Activated CD4-positive, alpha-beta T cell treated with anti-CD3 and anti-CD28 coated beads for 24 hours (primary cell): ENCODE data around the gene UBTD2.
"Not testable (repeated sequence)": the region's sequence is repeated elsewhere in the genome, so short reads cannot be mapped to it uniquely, and the experiment has no call there.

Source experiments
- DNase-seq, 2 donors: peaks; one replicate each; pipeline ENCODE4 v3.0.0-alpha.2; 2020; ENCODE audit warnings: low read depth in 2 of 2

The UBTD2 gene

DNA sequence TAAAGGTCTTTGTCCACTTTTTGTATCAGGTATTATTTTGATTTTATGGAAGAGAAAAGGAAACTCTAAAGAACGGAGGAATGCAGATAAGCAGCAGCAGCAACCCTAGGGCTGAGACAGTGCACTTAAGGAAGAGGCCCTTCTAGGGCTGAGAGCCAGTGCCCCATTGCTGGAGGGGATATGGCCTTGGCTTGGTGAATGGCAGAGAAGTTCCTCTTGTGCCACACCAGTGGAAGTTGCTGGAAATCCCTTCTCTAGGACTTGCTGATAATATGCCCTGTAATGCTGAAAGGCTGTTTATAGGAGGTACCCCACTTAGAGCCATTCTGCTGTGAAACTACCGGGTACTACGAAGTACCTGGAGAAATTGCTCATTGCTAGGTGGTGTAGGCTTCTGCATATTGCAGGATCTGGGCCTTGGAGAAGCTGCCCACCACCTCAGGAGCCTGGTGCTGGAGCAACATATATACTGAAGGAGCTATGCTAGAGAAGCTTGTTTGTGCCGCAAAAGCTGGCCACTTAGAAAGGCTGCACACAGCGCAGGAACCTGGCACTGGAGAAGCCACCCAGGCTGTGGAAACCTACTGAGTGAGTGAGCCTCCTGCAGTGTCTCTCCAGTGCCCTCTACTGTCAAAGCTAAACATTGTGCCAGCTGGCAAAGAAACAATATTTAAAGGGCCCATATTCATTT, 9.6 kb upstream of the UBTD2 start:
- DNase-seq = peak; percentile 41 to 43

- not testable (repeated sequence) for DNase-seq
Observed at GRCh38 chr5:172291837-172292236, 8.3 kb upstream of the UBTD2 start.

DNA sequence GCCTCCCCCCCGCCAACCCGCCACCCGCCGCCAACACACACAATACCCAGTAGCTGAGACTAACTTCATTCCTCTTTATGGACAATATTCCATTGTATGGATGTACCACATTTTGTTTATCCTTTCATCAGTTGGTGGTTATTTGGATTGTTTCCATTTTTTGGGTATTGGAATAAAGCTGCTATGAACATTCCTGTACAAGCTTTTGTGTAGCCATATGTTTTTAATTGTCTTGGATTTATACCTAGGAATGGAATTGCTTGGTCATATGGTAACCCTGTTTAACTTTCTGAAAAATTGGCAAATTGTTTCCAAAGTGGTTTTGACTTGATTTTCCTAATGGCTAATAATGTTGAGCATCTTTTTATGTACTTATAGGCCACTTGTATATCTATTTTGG, 4.9 kb upstream of the UBTD2 start:
- DNase-seq = no peak

DNA sequence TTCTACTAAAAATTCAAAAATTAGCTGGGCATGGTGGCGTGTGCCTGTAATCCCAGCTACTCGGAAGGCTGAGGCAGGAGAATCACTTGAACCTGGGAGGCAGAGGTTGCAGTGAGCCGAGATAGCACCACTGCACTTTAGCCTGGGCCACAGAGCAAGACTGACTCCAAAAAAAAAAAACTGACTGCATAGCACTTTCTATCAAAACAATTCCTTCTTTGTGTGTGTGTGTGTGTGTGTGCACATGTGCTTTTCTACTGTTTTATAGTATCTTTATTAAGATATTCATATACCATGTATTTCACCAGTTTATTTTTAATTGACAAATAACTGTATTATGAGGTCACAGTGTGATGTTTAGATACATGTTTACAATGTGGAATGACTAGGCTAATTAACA, 3.6 kb upstream of the UBTD2 start:
- not testable (repeated sequence) for DNase-seq

- DNase-seq = no peak
Observed at GRCh38 chr5:172285226-172286143, 1.9 kb upstream of the UBTD2 start.

GRCh38 chr5:172284611-172284980, 1.0 kb upstream of the UBTD2 start:
- no peak for DNase-seq

DNA sequence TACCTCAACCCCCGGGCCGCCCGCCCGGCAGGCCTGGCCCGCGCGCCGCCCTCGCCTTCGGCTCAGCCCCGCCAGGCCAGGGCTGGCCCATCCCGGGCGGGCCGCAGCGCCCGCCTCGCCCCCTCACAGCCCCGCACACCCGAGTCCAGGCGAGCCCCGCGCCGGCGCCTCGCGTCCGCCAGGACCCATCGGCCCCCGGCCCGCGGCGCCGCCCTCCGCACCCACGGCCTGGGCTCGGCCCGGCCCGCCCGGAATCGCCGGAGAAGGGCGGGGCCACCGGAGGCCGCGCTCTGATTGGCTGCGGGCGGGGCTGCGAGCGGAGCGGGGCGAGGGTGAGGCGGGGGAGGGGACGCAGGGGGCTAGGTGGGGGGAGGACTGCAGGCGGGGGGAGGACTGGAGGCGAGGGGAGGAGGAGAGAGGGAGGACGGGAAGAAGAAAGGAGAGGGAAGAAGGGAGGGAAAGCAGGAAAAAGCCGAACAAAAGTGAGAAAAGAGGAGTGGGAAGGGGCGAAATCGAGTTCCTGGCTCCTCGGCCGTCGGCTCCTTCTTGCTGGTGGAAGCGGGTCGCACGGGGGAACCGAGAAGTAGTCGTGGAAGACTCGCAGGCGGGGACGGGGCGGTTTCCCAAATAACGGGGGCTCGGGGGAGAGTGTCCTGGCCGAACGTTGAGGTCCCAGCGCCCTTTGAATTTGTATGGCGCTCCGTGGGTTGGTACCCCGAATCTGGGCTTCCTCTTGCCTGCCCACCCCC, 472 bp upstream of the UBTD2 start:
- peak; percentile 67 to 70 for DNase-seq

DNA sequence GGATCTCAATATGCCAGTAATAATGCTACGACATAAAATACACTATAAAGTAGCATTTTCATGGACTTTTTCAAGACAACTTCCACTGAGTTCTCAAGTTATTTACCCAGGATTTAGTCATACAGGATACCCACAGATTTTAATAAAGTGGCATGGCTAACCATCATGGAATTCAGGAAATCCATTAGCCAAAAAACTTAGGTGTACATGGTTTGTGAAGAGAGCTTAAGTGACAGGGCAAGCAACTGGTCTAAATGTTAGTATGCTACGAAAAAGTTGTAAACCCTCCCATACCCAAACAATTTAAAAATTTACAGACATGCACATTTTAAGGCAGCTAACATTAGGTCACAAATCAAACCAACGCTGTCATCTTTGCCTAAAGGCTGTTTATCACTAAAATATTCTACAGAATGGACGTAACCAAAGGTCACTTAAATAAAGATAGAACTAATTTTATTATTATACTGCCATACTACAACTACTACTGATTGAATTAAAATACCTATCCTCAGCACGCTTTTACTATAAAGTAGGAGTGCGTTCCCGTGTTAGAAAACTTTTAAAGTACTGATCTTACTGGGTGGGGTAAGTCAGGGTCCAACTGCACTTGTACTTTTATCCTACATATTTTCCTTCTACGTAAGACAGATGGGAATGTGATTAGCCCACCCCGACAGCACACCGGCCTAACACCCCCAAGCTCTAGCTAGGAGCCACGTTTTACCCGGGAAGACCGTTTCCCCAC, 1.1 kb downstream of the UBTD2 start:
- DNase-seq = no peak

DNA sequence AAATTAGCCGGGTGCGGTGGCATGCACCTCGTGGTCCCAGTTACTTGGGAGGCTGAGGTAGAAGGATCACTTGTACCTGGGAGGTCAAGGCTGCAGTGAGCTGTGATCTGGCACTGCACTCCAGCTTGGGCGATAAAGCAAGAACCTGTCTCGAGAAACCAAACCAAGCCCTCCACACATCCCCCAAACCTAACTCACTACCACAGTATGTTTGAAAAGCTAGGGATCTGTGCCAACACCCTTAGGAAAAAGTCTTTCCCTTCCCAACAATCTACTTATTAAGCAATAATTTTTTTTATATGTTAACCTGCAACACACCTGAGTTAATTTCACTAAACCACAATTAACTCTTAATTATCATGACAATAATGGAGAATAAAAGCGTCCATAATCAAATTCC, 2.2 kb downstream of the UBTD2 start:
- no peak for DNase-seq

DNA sequence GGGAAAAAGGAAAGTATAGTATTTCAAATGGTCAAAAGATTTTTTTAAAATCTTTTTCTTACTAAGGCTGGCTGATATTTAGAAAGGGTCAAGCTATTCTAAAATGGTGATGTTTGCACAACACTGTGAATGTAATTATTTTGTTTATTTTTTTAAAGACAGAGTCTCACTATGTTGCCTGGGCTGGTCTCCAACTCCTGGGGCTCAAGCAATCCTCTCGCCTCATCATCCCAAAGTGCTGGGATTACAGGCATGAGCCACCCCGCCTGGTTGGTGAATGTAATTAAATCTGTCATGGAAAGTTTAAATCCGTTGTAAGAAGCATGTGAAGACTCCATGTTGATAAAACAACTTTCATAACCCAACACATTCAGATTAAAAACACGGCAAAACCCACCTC, 2.6 kb downstream of the UBTD2 start:
- DNase-seq = no peak

DNA sequence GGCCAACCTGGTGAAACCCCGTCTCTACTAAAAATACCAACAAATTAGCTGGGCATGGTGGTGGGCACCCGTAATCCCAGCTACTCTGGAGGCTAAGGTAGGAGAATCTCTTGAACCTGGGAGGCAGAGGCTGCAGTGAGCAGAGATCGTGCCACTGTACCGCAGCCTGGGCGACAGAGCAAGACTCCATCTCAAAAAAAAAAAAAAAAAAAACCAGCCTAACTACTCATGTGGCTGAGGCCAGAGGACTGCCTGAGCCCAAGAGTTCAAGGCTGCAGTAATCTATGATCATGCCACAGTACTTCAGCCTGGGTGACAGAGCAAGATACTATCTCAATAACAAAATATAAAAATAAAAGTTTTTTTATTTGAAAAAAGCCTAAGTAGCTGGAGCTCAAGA, 3.2 kb downstream of the UBTD2 start:
- no peak for DNase-seq

DNA sequence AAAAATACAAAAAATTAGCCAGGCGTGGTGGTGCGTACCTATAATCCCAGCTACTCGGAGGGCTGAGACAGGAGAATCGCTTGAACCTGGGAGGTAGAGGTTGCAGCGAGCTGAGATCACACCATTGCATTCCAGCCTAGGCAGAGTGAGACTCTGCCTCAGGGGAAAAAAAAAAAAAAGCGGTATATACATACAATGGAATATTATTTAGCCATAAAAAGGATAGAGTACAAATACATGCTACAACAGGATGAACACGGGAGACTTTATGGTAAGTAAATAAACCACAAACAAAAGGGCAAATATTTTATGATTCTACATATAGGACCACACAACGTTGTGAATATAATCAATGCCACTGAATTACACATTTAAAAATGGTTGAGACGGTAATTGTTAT, 5.2 kb downstream of the UBTD2 start:
- no peak for DNase-seq

DNA sequence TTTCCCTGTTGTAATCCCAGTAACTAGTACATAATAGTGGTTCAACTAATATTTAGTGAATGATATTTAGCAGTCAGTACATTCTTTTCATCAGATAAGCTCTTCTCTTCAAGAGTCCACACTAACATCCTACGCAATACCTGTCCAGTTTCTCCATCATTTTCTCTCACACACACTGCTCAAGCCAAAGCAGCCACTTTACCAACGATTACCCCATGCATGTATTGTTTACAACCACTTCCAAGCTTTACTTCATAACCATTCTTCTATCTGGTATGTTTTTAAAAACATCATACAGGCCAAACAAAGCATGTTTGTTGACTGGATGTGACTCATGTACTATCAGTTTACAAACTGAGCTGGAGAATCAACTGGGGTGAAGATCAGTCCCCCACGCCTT, 7.3 kb downstream of the UBTD2 start:
- no peak for DNase-seq

DNA sequence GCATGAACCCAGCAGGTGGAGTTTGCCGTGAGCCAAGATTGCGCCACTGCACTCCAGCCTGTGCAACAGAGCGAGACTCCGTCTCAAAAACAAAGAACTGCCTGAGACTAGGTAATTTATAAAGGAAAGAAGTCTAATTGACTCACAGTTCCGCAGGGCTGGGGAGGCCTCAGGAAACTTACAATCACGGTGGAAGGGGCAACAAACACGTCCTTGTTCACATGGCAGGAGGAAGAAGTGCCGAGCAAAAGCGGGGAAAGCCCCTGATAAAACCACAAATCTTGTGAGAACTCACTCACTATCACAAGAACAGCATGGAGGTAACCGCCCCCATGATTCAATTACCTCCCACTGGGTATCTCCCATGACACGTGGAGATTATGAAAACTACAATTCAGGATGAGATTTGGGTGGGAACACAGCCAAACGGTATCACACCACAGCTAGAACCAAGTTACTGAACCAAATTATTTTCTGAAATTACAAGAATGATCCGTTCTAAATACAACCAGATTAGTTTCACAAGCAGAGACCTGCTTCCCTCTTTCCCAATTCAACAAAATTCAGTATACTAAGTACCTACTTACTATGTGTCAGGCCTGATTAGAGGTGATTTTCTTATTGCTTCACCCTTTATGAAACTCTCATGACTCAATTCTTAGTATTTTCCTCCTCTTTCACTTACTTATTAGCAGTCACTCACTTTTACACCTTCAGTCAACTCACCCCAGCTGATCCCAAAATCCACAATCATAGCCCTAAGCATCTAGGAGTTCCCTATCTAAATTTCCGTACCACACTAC, 8.4 kb downstream of the UBTD2 start:
- DNase-seq = peak; percentile 53 to 56

DNA sequence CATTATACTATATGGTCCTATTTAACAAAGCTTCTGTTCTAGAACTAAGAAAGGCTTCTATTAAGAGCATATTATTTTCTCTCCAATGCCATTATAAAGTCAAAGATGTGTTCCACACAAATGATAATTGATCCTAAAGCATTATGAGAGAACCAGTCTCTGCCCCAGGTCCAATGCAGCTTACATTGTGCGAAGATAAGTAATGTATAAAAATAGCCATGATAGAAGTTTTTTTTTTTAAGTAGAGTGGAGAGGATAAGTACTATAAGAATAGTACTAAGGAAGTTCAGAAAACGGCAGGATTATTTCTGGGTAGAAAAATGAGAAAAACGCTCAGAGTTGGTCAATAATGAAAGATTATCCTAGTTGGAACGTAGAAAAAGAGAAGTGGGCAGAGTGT, 15.6 kb downstream of the UBTD2 start:
- DNase-seq = no peak

DNA sequence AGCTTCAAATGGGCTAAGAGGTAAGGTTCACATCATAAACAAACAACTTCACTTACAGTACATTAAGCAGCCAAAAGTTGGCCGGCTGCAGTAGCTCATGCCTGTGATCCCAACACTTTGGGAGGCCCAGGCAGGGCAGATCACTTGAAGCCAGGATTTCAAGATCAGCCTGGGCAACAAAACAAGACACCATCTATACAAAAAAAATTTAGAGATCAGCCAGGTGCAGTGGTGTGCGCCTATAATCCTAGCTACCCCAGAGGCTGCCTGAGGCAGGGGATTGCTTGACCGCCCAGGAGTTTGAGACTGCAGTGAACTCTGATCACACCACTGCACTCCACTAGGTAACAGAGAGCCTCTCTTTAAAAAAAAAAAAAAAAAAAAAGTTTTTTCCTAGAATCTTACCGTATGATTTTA, 16.9 kb downstream of the UBTD2 start:
- no peak for DNase-seq

- DNase-seq = no peak
Observed at GRCh38 chr5:172266071-172266675, 17.4 kb downstream of the UBTD2 start.

- DNase-seq = no peak
Observed at GRCh38 chr5:172264815-172265395, 18.7 kb downstream of the UBTD2 start.

- no peak for DNase-seq
Observed at GRCh38 chr5:172255444-172255843, 28.1 kb downstream of the UBTD2 start.

GRCh38 chr5:172252501-172252900, 31.1 kb downstream of the UBTD2 start:
- no peak for DNase-seq
